Lower lobe of right lung (tissue), 2 donors: ENCODE results near the gene IGF2. TPM values are rescaled to one million over a fixed set of nuclear protein-coding genes. Genes with fewer than 3 reads are reported as not detected.

Source experiments
- ATAC-seq, 2 donors: fragments of 200-7000 bp; cut with Tn5 transposase; one replicate each; pipeline ENCODE4 v1.9.1; 2020 to 2022; ENCODE audit warnings: mild to moderate bottlenecking in 2 of 2, moderate library complexity in 2 of 2
- DNase-seq: peaks from one replicate; pipeline ENCODE4 v3.0.0-alpha.2; 2020
- H3K27ac ChIP-seq: fragments of 200-600 bp; one replicate; pipeline ENCODE4 v1.8.0; 2022
- H3K27me3 ChIP-seq: fragments of 200-600 bp; one replicate; pipeline ENCODE4 v1.8.0; 2022; ENCODE audit warnings: low read depth
- H3K36me3 ChIP-seq: fragments of 200-600 bp; one replicate; pipeline ENCODE4 v1.8.0; 2022; ENCODE audit warnings: mild to moderate bottlenecking
- H3K4me1 ChIP-seq: fragments of 200-600 bp; one replicate; pipeline ENCODE4 v1.8.0; 2022
- H3K4me3 ChIP-seq: fragments of 200-600 bp; one replicate; pipeline ENCODE4 v1.8.0; 2022; ENCODE audit warnings: mild to moderate bottlenecking
- H3K9me3 ChIP-seq: fragments of 200-600 bp; one replicate; pipeline ENCODE4 v1.8.0; 2022
- intact Hi-C: fragments of 100-400 bp; cut with DNase I; formaldehyde crosslinking; loops from one replicate; pipeline ENCODE4 v1.11.0; 2022
- total RNA-seq: library from RNA; stranded (reverse); fragmentation: NEBNext Ultra II Directional; extraction: Animal tissue kit (Norgen Biotek cat#: 25700); gene quantifications from one replicate; pipeline ENCODE4 v1.2.1, GENCODE V29; 2021
- TF ChIP-seq, protein P1 (sequence below): fragments of 200-600 bp; IDR thresholded peaks from one replicate; pipeline ENCODE4 v1.8.0; 2022; ENCODE audit warnings: antibody characterized with exemption, mild to moderate bottlenecking
- donor health status: DM: no; HTN: yes; CAD: no; lungs with severe emphysema.

IGF2 gene
- total RNA-seq, 1 donor from 2014 or later: 33.9 TPM

DNA sequence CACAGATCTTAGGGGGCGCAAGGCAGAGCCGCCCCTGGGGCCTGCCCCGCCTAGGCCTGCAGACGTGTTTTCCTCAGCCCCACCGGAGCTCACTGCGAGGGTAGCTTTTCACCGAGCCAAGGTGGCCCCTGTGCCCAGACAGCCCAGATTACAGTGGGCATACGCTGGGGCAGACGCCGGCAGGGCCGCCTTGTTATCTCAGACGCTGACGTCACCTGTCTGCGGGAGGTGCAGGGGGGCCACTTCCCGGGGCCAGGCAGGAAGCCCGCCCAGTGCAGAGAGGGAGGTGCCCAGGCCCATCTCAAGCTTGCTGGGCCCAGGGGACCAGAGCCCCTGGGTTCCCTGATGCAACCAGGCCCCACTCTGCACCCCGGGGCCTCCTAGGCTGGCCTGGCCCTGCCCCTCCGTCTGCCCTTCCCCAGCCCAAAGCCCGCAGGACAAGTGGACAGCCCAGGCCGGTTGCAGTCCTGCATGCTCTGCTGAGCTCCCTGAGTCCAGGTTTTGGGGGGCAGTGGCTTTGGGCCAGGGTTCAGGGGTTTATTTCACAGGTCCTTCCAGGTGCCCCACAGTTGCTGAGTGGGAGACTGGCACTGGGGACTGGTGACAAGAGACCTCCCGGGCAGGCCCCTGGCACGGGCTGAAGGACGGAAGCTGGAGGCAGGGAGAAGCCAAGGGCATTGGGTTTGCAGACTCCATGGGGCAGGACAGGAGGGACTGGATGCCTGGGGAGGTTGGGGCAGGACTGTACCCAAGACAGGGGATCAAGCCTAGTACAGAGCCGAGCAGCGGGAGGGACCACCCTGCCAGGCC lies 38.6 kb downstream of the IGF2 start:
- intact Hi-C loops: no loop called here
- H3K4me1 ChIP-seq: peaks cover 48% of the 10 kb centered on the region
- peak; percentile 17 to 40 for ATAC-seq
- H3K27me3 ChIP-seq: no peaks in the 10 kb centered on the region
- TF ChIP-seq, protein P1, sequence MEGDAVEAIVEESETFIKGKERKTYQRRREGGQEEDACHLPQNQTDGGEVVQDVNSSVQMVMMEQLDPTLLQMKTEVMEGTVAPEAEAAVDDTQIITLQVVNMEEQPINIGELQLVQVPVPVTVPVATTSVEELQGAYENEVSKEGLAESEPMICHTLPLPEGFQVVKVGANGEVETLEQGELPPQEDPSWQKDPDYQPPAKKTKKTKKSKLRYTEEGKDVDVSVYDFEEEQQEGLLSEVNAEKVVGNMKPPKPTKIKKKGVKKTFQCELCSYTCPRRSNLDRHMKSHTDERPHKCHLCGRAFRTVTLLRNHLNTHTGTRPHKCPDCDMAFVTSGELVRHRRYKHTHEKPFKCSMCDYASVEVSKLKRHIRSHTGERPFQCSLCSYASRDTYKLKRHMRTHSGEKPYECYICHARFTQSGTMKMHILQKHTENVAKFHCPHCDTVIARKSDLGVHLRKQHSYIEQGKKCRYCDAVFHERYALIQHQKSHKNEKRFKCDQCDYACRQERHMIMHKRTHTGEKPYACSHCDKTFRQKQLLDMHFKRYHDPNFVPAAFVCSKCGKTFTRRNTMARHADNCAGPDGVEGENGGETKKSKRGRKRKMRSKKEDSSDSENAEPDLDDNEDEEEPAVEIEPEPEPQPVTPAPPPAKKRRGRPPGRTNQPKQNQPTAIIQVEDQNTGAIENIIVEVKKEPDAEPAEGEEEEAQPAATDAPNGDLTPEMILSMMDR: no peak
- no peak overlapping the region for H3K4me3 ChIP-seq
- peak; percentile 59 for DNase-seq
- H3K27ac ChIP-seq: no peak overlapping the region
- H3K9me3 ChIP-seq: no peaks in the 10 kb centered on the region
- H3K36me3 ChIP-seq: no peaks in the 10 kb centered on the region

DNA sequence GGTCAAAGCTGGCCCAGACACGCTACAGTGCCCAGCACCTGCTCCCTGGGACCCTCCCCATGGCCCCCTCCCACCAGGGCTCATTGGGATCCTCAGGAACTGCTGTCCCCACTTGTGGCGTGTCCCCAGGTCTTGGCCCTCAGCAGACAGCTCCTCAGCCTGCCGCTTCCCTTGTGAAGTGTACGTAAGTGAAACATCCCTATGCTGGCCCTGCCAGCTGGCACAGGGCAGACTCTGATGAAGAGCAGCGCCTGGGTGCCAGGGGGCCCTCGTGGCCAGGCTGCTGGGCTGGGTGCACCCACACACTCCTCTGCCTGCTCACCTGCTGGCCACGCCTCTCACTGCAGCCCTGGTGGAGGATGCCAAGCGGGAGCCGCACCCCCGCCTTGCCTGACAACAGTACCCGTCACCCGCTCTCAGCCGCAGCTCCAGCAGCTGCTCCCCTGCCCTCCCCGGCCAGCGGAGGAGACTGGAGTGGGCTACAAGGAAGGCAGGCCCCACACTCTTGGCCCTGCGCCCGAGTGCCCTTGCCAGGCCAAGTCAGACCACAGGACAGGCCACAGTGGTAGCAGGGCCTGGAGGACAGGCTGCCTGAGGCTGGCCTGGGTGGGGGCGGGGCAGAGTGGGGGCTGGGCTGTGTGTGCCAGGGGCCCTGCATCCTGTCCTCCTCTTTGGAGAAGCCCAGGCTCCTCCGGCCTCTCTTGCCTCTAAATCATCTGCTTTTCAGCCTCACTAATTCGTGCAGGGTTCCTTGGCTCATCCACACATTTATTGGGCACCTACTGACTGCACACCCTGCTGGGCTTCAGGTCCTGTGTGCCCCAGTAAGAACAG lies 39.5 kb downstream of the IGF2 start:
- TF ChIP-seq, protein P1: no peak
- Histone ChIP-seq H3K27me3 (no peaks in the 10 kb centered on the region), H3K36me3 (no peaks in the 10 kb centered on the region), H3K4me3 (no peak overlapping the region), H3K4me1 (peaks cover 48% of the 10 kb centered on the region), H3K27ac (no peak overlapping the region), H3K9me3 (no peaks in the 10 kb centered on the region)
- DNase-seq (peak; percentile 71), ATAC-seq (peak; percentile 63 to 79)
- intact Hi-C loops: no loop called here

GRCh38 chr11:2098691-2099515 lies 40.3 kb downstream of the IGF2 start:
- Histone ChIP-seq H3K4me1 (peaks cover 48% of the 10 kb centered on the region), H3K27ac (no peak overlapping the region)

DNA sequence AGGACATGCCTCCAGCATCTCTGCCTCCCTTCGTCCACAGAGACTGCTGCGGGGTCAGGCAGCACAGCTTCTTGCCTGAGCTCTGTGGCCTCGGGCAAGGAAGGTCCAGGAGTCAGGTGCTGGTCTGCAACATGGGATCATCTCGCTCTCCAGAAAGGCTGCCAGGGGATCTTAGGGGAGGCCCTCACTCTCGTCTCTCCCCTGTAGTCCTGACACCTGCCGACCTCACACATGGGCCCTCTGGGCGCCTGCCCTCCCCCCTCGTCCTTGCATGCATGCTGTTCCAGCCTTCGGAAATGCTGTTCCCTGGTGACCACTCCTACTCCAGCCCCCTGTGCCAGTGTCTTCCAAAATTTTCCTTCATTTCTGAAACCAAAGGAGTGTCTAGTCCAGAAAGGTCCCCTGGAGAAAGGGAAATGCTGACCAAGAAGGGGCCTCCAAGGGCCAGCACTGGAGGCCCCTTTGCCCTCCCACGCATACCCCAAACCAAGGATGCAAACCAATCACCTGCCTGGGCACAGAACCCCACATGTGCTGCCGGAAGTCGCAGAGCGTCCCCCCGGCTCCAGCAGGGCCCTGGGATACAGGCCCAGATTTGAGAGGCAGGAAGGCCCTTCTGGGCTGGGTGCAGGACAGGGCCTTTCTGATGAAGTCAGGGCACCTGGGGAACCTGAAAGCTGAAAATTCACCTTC lies 41.0 kb downstream of the IGF2 start:
- Histone ChIP-seq H3K9me3 (no peaks in the 10 kb centered on the region), H3K36me3 (no peaks in the 10 kb centered on the region), H3K4me3 (no peak overlapping the region), H3K4me1 (peaks cover 47% of the 10 kb centered on the region), H3K27ac (peak overlapping the region; percentile 65), H3K27me3 (no peaks in the 10 kb centered on the region)
- ATAC-seq (no peak), DNase-seq (peak; percentile 24)
- TF ChIP-seq, protein P1: no peak
- intact Hi-C loops: no loop called here

More at GRCh38 chr11:2098691-2099515, 40.3 kb downstream of the IGF2 start:
- Histone ChIP-seq H3K27me3 (no peaks in the 10 kb centered on the region), H3K4me3 (no peak overlapping the region), H3K36me3 (no peaks in the 10 kb centered on the region), H3K9me3 (no peaks in the 10 kb centered on the region)
- intact Hi-C loops: no loop called here
- DNase-seq (peak; percentile 41), ATAC-seq (no peak)
- TF ChIP-seq, protein P1: no peak
